Subcutaneous adipose tissue (tissue), 4 donors: ENCODE measurements around the gene NRGN. TPM values are rescaled to one million over a fixed set of nuclear protein-coding genes. Genes with fewer than 3 reads are reported as not detected.

Experiments used
- CTCF ChIP-seq: fragments of 450-650 bp; IDR thresholded peaks from one replicate; pipeline ENCODE4 v1.5.1; 2016; ENCODE audit warnings: low read depth, mild to moderate bottlenecking, control low read depth, antibody characterized with exemption, moderate library complexity
- total RNA-seq, 4 donors: library from RNA; depleted of rRNA; stranded (reverse); fragments of >200 nt; gene quantifications; one replicate each; pipeline ENCODE4 v1.1.0, GENCODE V29; 2016

NRGN gene
- total RNA-seq, 4 donors from 2014 or later: 1.3 to 2.0 (median 2.0) TPM; not detected in 1

GRCh38 chr11:124740277-124740882, 638 bp downstream of the NRGN start:
- TF ChIP-seq CTCF: no peak

DNA sequence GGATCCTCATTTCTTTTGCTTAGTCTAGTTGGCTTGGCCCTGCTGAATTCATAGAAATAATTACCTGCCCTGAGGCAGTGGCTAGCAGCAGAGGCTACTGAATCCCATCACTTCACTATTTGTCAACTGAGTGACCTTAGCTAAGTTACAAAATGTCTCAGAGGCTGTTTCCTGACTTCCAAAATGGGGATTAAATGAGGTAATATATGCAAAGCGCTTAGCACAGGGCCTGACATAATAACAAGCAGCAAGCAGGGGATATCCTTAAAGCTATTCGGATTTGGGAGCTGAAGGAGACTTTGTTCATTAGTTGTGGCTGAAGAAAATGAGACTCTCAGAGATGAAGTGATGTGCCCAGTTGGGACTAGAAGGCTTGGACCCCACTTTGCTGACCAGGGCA, 2.8 kb downstream of the NRGN start:
- no peak for TF ChIP-seq CTCF

DNA sequence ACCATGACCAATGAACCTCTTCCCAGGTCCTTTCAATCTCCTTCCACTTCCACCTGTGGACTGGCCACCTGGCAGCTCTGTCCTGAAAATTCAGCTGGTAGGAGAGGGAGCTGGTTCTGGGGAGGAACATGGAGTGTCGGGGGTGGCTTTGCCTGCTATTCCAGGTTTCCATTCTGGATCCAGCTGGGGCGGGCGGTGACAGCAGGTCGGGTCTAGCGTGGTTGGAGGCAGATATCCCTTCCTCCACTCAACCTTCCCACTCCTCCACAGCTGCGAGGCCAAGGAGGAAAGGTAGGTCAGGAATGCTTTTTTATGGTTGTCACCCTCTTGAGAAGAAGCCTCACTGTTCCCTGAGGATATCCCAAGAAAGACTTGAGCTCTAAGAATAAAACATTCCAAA, 3.3 kb downstream of the NRGN start:
- TF ChIP-seq CTCF: no peak

GRCh38 chr11:124745270-124745834, 5.6 kb downstream of the NRGN start:
- no peak for TF ChIP-seq CTCF

DNA sequence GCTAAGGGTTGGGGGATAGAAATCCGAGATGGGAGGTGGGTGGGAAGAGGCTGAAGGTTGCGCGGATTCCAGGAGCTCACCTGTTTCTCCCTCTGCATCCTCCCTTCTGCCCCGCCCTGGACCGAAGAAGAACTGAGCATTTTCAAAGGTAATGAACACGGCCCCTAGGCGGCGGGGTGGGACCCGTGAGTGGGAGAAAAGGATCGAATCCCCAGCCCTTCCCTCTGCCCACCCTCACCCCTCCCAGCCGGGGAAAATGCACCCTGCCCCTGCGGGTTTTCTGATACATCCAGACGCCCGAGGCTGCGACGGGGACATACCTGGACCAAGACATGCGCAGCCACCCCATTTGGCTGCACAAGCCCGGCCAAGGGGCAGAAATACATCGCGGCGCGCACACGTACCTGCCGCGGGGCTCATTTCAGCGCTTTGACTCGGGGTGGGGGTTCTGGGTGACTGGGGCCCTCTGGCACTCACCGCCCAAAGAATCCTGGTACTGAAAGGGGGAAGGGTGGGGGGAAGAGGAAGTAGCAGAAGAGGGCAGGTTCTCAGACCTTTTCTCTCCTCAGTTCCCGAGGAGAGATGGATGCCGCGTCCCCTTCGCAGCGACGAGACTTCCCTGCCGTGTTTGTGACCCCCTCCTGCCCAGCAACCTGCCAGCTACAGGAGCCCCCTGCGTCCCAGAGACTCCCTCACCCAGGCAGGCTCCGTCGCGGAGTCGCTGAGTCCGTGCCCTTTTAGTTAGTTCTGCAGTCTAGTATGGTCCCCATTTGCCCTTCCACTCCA, 6.3 kb downstream of the NRGN start:
- no peak for TF ChIP-seq CTCF

DNA sequence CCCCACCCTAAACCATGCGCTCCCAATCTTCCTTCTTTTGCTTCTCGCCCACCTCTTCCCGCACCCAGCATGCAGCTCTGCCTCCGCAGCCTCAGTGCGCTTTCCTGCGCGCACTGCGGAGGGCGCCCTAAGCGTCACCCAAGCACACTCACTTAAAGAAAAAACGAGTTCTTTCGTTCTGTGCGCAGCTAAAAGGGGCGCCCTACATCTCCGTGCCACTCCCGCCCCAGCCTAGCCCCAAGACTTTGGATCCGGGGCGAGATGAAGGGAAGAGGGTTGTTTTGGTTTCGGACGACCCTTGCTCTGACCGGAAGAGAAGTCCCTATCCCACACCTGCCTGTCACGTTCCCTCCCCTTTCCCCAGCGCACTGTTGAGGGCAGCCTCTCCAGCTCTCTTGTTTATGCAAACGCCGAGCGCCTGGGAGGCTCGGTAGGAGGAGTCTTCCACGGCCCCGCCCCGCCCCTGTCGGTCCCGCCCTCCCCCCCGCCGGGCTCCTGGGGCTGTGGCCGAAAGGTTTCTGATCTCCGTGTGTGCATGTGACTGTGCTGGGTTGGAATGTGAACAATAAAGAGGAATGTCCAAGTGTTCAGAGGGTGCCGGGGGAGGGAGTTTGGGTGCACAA, 7.0 kb downstream of the NRGN start:
- TF ChIP-seq CTCF: no peak
